Panc1 (cell line): ENCODE data around the gene INSC.

Source experiments
- CTCF ChIP-seq: fragments of 450-650 bp; IDR thresholded peaks from 2 replicates; pipeline ENCODE4 v1.5.1; 2017; ENCODE audit warnings: mild to moderate bottlenecking
- SIN3A ChIP-seq: IDR thresholded peaks from 2 replicates; pipeline ENCODE4 v1.6.1; 2012; ENCODE audit warnings: low read depth, mild to moderate bottlenecking, low read length, moderate library complexity, borderline replicate concordance; ENCODE audit not compliant: insufficient read depth

- TF ChIP-seq CTCF, result no peak
- TF ChIP-seq SIN3A, result no peak
Observed at GRCh38 chr11:15145151-15145550, 30.4 kb downstream of the INSC start.
